ENCODE results near the gene MKNK1.

The MKNK1 gene

DNA sequence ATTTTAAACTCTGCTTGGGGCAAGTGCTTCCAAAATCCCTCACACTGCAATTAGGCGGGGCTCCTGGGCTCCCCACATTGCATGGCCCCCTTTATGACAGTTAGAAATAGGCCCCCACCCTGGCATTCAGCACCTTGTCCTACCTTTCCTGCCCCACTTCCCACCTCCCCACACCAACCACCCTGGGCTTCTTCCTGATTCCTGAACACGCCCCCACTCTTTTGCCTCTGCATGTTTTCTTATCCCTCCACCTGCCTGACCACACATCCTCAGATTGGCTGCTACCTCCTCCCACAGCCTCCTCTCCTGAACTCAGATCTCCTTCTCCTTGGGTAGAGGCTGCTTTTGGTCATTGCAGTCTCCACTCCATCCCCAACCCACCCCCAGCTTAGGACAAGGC lies 11.0 kb upstream of the MKNK1 start:
- TF ChIP-seq, protein P1, sequence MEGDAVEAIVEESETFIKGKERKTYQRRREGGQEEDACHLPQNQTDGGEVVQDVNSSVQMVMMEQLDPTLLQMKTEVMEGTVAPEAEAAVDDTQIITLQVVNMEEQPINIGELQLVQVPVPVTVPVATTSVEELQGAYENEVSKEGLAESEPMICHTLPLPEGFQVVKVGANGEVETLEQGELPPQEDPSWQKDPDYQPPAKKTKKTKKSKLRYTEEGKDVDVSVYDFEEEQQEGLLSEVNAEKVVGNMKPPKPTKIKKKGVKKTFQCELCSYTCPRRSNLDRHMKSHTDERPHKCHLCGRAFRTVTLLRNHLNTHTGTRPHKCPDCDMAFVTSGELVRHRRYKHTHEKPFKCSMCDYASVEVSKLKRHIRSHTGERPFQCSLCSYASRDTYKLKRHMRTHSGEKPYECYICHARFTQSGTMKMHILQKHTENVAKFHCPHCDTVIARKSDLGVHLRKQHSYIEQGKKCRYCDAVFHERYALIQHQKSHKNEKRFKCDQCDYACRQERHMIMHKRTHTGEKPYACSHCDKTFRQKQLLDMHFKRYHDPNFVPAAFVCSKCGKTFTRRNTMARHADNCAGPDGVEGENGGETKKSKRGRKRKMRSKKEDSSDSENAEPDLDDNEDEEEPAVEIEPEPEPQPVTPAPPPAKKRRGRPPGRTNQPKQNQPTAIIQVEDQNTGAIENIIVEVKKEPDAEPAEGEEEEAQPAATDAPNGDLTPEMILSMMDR (IDR thresholded peaks at IDR 0.05; ENCODE audit: control insufficient read depth, extremely low read depth, insufficient read depth), result no peak
- no peak overlapping the region for H3K4me3 ChIP-seq (ENCODE audit: low read depth, low read length)
- no peak for DNase-seq (ENCODE audit: low read depth)

- TF ChIP-seq, protein P1 (IDR thresholded peaks at IDR 0.05; ENCODE audit: control insufficient read depth, extremely low read depth, insufficient read depth), result no peak
- H3K4me3 ChIP-seq (ENCODE audit: low read depth, low read length), result no peak overlapping the region
- DNase-seq (ENCODE audit: low read depth), result no peak
Observed at GRCh38 chr1:46614604-46614984, 10.5 kb upstream of the MKNK1 start.

- DNase-seq (ENCODE audit: low read depth), result no peak
- H3K4me3 ChIP-seq (ENCODE audit: low read depth, low read length), result no peak overlapping the region
- TF ChIP-seq, protein P1 (IDR thresholded peaks at IDR 0.05; ENCODE audit: control insufficient read depth, extremely low read depth, insufficient read depth), result no peak
Observed at GRCh38 chr1:46613661-46614603, 9.9 kb upstream of the MKNK1 start.

- no peak for DNase-seq (ENCODE audit: low read depth)
- H3K4me3 ChIP-seq (ENCODE audit: low read depth, low read length), result no peak overlapping the region
- TF ChIP-seq, protein P1 (IDR thresholded peaks at IDR 0.05; ENCODE audit: control insufficient read depth, extremely low read depth, insufficient read depth), result no peak
Observed at GRCh38 chr1:46612937-46613660, 9.0 kb upstream of the MKNK1 start.

DNA sequence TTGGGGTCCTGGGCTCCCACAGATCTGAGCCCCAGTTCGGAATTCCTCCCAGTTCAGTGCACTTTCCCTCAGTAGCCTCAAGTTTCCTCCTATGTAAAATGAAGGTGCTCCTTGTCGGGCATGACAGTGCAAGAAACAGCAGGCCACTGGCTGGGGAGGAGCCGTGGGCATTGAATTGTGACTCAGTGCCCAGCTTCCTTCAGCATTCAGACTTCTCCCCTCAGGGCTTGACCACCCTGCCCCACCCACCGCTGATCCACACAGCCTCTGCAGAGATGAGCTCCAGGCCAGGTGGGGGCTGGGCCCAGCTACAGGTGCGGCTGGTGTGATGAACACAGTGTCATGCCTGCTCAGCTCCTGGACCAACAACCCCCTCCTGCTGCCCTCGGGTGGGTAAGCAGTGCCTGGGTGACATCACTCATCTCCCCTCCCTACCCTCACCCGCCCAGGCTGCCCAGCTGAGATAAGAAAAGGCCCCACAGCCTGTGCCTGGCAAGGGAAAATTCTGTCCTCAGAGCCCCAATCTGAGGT lies 7.7 kb upstream of the MKNK1 start:
- DNase-seq (ENCODE audit: low read depth), result no peak
- TF ChIP-seq, protein P1 (IDR thresholded peaks at IDR 0.05; ENCODE audit: control insufficient read depth, extremely low read depth, insufficient read depth), result no peak

GRCh38 chr1:46607345-46608130 lies 3.5 kb upstream of the MKNK1 start:
- TF ChIP-seq, protein P1 (IDR thresholded peaks at IDR 0.05; ENCODE audit: control insufficient read depth, extremely low read depth, insufficient read depth), result no peak
- no peak overlapping the region for H3K4me3 ChIP-seq (ENCODE audit: low read depth, low read length)
- no peak for DNase-seq (ENCODE audit: low read depth)

More for the DNA sequence above, 7.7 kb upstream of the MKNK1 start:
- no peak overlapping the region for H3K4me3 ChIP-seq (ENCODE audit: low read depth, low read length)

Measured in LNCaP clone FGC (cell line).